Measurements from ENCODE around the gene ENOSF1.
"Not testable (repeated sequence)": the region's sequence is repeated elsewhere in the genome, so short reads cannot be mapped to it uniquely, and the experiment has no call there.

The ENOSF1 gene, protein sequence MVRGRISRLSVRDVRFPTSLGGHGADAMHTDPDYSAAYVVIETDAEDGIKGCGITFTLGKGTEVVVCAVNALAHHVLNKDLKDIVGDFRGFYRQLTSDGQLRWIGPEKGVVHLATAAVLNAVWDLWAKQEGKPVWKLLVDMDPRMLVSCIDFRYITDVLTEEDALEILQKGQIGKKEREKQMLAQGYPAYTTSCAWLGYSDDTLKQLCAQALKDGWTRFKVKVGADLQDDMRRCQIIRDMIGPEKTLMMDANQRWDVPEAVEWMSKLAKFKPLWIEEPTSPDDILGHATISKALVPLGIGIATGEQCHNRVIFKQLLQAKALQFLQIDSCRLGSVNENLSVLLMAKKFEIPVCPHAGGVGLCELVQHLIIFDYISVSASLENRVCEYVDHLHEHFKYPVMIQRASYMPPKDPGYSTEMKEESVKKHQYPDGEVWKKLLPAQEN

DNA sequence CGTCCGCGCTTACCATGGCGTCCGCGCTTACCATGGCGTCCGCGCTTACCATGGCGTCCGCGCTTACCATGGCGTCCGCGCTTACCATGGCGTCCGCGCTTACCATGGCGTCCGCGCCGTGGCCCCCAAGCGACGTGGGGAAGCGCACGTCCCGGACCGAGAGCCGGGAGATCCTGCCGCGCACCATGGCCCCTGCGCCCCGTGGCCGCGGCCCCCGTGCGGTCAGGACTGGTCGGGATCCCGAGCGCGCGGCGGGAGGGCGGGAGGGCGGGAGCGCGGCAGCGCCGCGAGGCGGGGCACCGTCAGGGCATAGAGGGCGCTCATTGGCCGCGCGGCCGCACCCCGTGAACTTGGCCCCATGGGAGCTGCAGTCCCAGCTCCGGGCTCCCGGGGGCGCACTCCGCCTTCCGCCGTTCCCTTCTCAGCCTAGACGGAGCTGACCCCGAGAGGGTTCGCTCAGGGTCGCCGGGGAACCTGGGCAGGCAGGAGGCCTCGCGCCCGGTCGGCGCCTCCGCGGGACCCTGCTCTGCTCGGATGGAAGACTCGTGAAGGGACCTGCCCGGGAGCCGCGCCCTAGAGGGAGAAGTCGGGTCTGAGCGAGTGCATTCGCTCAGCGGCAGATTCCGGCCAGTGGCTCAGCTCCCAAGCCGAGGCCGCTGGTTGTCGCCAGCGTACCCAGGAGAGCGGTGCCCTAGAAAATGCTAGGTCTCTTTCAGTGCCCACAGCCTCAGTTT, at the start of gene ENOSF1:
ENOSF1 (minus strand) TSS at position 230 of the 734 bp plus-strand sequence; CDS start at position 187, 43 bp downstream.
- H3K9me3 ChIP-seq (ENCODE audit: control insufficient read depth, insufficient read depth, low read length) = 0 out of 2 replicates have a peak, but pooled peaks cover 2% of the 10 kb centered on the region
- peak within 1 kb of the TSS; percentile 89 for H3K4me3 ChIP-seq (ENCODE audit: low read depth, low read length)
- peaks cover 9% of the 10 kb centered on the region; the same call in 1 of the 2 replicates for H3K36me3 ChIP-seq (ENCODE audit: control insufficient read depth, insufficient read depth, low read length)
- no peaks in the 10 kb centered on the region for H3K27me3 ChIP-seq (ENCODE audit: control insufficient read depth, insufficient read depth, low read length)
- peak within 1 kb of the TSS; percentile 93 for H3K27ac ChIP-seq (ENCODE audit: low read depth, low read length)
- peak within 1 kb of the TSS; percentile 83 for H3K9ac ChIP-seq (ENCODE audit: low read depth, low read length)
- 0 out of 2 replicates have a peak, but pooled peaks cover 5% of the 10 kb centered on the region for H3K4me1 ChIP-seq (ENCODE audit: control insufficient read depth, insufficient read depth, low read length)

DNA sequence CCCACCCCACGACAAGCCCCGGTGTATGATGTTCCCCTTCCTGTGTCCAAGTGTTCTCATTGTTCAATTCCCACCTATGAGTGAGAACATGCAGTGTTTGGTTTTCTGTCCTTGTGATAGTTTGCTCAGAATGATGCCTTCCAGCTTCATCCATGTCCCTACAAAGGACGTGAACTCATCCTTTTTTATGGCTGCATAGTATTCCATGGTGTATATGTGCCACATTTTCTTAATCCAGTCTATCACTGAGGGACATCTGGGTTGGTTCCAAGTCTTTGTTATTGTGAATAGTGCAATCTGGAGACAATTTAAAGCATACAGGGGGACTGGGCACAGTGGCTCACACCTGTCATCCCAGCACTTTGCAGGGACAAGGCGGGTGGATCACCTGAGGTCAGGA, 47.4 kb upstream of the ENOSF1 start:
- peaks cover 13% of the 10 kb centered on the region for H3K36me3 ChIP-seq (ENCODE audit: control insufficient read depth, insufficient read depth, low read length)
- not testable (repeated sequence) for H3K9me3 ChIP-seq (ENCODE audit: control insufficient read depth, insufficient read depth, low read length); H3K4me3 ChIP-seq (ENCODE audit: low read depth, low read length); H3K27ac ChIP-seq (ENCODE audit: low read depth, low read length); H3K9ac ChIP-seq (ENCODE audit: low read depth, low read length); H3K4me1 ChIP-seq (ENCODE audit: control insufficient read depth, insufficient read depth, low read length); H3K27me3 ChIP-seq (ENCODE audit: control insufficient read depth, insufficient read depth, low read length)

DNA sequence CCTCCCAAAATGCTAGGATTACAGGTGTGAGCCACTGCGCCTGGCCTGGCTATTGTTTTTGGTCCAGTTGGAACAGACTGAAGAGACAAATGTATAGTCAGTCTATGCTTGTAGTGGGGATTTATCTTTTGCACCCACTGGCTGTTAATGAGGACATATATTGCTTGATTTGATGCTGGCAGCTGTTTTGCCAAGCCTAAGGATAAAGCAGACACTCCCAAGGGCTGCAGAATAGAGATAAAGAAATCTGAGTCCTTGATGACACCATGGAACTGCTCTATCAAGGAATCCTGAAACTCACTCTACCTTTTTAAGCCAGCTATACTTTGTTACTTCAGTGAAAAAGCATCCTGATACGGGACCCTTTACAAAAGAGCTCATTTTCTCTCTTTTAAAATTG, 43.1 kb upstream of the ENOSF1 start:
- H3K36me3 ChIP-seq (ENCODE audit: control insufficient read depth, insufficient read depth, low read length) = peaks cover 39% of the 10 kb centered on the region
- no peak overlapping the region for H3K4me3 ChIP-seq (ENCODE audit: low read depth, low read length)
- H3K9me3 ChIP-seq (ENCODE audit: control insufficient read depth, insufficient read depth, low read length) = no peaks in the 10 kb centered on the region
- no peak overlapping the region for H3K27ac ChIP-seq (ENCODE audit: low read depth, low read length)
- H3K9ac ChIP-seq (ENCODE audit: low read depth, low read length) = no peak overlapping the region
- no peaks in the 10 kb centered on the region for H3K27me3 ChIP-seq (ENCODE audit: control insufficient read depth, insufficient read depth, low read length)
- H3K4me1 ChIP-seq (ENCODE audit: control insufficient read depth, insufficient read depth, low read length) = no peaks in the 10 kb centered on the region

GRCh38 chr18:754656-755055, 42.2 kb upstream of the ENOSF1 start:
- Histone ChIP-seq H3K27ac (ENCODE audit: low read depth, low read length) (no peak overlapping the region), H3K4me3 (ENCODE audit: low read depth, low read length) (no peak overlapping the region), H3K4me1 (ENCODE audit: control insufficient read depth, insufficient read depth, low read length) (no peaks in the 10 kb centered on the region), H3K9ac (ENCODE audit: low read depth, low read length) (no peak overlapping the region), H3K36me3 (ENCODE audit: control insufficient read depth, insufficient read depth, low read length) (peaks cover 44% of the 10 kb centered on the region), H3K27me3 (ENCODE audit: control insufficient read depth, insufficient read depth, low read length) (no peaks in the 10 kb centered on the region), H3K9me3 (ENCODE audit: control insufficient read depth, insufficient read depth, low read length) (no peaks in the 10 kb centered on the region)

DNA sequence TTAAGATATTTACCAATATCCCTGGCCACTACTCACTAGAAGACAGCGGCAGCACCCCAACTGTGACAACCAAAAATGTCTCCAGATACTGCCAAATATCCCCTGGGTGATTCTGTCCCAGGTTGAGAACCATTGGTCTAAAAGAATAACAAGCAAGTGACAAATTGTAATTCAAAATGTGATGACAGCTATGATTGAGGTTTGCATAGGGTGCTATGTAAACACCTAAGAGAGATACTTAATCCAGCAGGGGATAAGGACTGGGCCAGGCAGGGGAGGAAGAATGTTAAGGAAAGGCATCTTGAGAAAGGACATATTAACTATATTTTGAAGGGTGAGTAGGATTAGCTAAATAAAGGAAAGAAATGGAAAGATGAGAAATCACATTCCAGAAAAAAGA, 38.0 kb upstream of the ENOSF1 start:
- no peaks in the 10 kb centered on the region for H3K9me3 ChIP-seq (ENCODE audit: control insufficient read depth, insufficient read depth, low read length)
- no peak overlapping the region for H3K4me3 ChIP-seq (ENCODE audit: low read depth, low read length)
- no peak overlapping the region for H3K9ac ChIP-seq (ENCODE audit: low read depth, low read length)
- H3K36me3 ChIP-seq (ENCODE audit: control insufficient read depth, insufficient read depth, low read length) = peaks cover 63% of the 10 kb centered on the region
- H3K27me3 ChIP-seq (ENCODE audit: control insufficient read depth, insufficient read depth, low read length) = no peaks in the 10 kb centered on the region
- no peak overlapping the region for H3K27ac ChIP-seq (ENCODE audit: low read depth, low read length)
- H3K4me1 ChIP-seq (ENCODE audit: control insufficient read depth, insufficient read depth, low read length) = no peaks in the 10 kb centered on the region

DNA sequence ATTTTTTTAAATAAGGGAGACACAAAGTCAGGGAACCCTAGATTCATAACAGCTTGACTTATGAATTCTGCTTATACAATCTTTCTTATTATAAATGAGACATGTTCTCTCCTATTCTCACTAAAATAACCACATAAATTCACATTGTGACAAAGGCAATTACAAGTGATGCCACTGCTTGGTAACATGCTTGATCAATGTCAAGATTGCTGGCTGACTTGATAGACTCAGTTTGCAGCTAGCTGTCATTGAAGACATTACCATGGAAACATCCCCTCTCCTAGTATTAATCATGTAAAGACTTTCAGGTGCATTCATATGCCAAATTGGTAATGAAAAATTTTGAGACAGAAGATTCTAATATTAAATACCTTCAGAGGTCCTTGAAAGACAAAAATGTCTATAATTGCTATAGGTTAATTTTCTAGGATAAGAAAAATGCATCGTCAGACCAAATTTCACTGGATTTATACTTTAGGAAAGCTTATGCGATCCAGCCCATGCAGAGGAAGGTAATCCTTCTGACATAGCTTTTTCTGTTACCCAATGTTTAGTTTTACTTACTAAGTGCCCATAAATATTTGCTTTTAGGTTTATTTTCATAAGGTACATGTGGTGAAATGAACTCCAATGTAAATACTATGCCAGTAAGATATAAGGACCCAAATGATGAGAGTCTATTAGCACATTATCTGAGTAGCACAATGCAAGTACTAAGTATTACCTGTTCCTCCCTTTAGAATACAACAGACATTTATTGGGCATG, 32.6 kb upstream of the ENOSF1 start:
- Histone ChIP-seq H3K4me1 (ENCODE audit: control insufficient read depth, insufficient read depth, low read length) (no peaks in the 10 kb centered on the region), H3K9ac (ENCODE audit: low read depth, low read length) (no peak overlapping the region), H3K9me3 (ENCODE audit: control insufficient read depth, insufficient read depth, low read length) (no peaks in the 10 kb centered on the region), H3K4me3 (ENCODE audit: low read depth, low read length) (no peak overlapping the region), H3K27ac (ENCODE audit: low read depth, low read length) (no peak overlapping the region), H3K36me3 (ENCODE audit: control insufficient read depth, insufficient read depth, low read length) (peaks cover 68% of the 10 kb centered on the region), H3K27me3 (ENCODE audit: control insufficient read depth, insufficient read depth, low read length) (no peaks in the 10 kb centered on the region)

DNA sequence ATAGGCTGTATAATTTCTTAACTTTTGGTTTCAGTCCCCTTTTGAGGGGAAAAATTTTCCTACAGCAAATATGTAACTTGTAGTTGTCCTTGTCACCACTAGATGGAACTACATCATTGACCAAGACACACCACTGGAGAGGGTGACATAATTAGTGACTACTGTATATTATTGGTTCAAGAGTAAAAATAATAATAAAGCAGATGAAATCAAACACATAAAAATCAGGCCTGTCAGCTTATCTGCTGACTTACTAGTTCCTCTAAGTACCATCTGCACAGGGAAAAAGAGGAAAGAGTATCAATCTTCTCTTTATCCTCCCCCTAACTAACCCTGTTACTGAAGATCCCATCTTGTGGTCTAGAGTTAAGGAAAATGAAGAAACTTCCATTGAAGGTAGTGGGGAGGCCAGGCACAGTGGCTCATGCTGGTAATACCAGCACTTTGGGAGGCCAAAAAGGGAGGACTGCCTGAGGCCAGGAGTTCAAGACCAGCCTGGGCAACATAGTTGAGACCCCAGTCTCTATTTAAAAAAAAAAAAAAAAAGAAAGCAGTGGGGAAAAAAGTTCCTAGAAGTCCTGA, 29.6 kb upstream of the ENOSF1 start:
- no peaks in the 10 kb centered on the region for H3K27me3 ChIP-seq (ENCODE audit: control insufficient read depth, insufficient read depth, low read length)
- no peaks in the 10 kb centered on the region for H3K9me3 ChIP-seq (ENCODE audit: control insufficient read depth, insufficient read depth, low read length)
- H3K4me3 ChIP-seq (ENCODE audit: low read depth, low read length) = no peak overlapping the region
- H3K4me1 ChIP-seq (ENCODE audit: control insufficient read depth, insufficient read depth, low read length) = no peaks in the 10 kb centered on the region
- H3K27ac ChIP-seq (ENCODE audit: low read depth, low read length) = no peak overlapping the region
- H3K9ac ChIP-seq (ENCODE audit: low read depth, low read length) = no peak overlapping the region
- H3K36me3 ChIP-seq (ENCODE audit: control insufficient read depth, insufficient read depth, low read length) = peaks cover 82% of the 10 kb centered on the region

DNA sequence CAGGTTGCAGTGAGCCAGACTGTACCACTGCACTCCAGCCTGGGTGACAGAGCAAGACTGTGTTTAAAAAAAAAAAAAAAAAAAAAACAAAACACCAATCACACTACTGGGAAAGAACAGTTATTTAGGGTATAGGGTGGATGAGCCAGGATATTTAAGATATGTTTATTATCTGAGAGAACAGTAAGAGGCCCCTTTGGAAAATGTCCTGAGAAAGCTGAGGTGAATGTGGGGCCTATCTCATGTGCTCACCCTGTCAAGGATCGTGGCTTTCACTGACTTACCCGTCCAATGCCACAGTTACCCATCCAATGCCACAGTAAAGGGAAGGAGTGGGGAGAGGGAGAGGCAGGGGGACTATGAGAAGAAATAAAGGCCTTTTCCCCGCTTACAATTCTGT, 19.9 kb upstream of the ENOSF1 start:
- Histone ChIP-seq H3K4me1 (ENCODE audit: control insufficient read depth, insufficient read depth, low read length) (peaks cover 6% of the 10 kb centered on the region; the same call in 1 of the 2 replicates), H3K36me3 (ENCODE audit: control insufficient read depth, insufficient read depth, low read length) (peaks cover 41% of the 10 kb centered on the region), H3K9me3 (ENCODE audit: control insufficient read depth, insufficient read depth, low read length) (no peaks in the 10 kb centered on the region), H3K9ac (ENCODE audit: low read depth, low read length) (no peak overlapping the region), H3K27me3 (ENCODE audit: control insufficient read depth, insufficient read depth, low read length) (no peaks in the 10 kb centered on the region), H3K27ac (ENCODE audit: low read depth, low read length) (no peak overlapping the region), H3K4me3 (ENCODE audit: low read depth, low read length) (no peak overlapping the region)

DNA sequence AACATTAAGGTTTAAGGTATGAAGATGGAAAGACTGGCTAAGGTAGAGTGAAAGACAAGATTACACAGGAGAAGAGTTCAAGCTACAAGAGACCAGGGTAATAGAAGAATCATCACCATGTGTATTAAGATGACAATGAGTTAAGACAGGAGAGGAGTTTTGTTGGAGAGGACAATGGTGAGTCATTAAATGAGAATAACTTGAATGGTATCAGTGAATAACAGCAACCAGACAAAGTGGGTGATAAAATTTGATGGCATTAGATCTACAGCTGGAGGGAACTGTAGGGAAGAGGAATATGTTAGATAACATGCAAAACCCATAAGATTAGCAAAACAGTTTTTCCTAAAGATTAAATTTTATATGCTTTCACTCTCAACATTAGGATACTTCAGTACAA, 18.8 kb upstream of the ENOSF1 start:
- H3K36me3 ChIP-seq (ENCODE audit: control insufficient read depth, insufficient read depth, low read length) = peaks cover 31% of the 10 kb centered on the region

GRCh38 chr18:730692-731091, 18.3 kb upstream of the ENOSF1 start:
- Histone ChIP-seq H3K9me3 (ENCODE audit: control insufficient read depth, insufficient read depth, low read length) (no peaks in the 10 kb centered on the region), H3K27me3 (ENCODE audit: control insufficient read depth, insufficient read depth, low read length) (no peaks in the 10 kb centered on the region), H3K4me3 (ENCODE audit: low read depth, low read length) (no peak overlapping the region), H3K9ac (ENCODE audit: low read depth, low read length) (no peak overlapping the region), H3K36me3 (ENCODE audit: control insufficient read depth, insufficient read depth, low read length) (peaks cover 26% of the 10 kb centered on the region), H3K27ac (ENCODE audit: low read depth, low read length) (no peak overlapping the region), H3K4me1 (ENCODE audit: control insufficient read depth, insufficient read depth, low read length) (peaks cover 6% of the 10 kb centered on the region; the same call in 1 of the 2 replicates)

More for the DNA sequence above, 18.8 kb upstream of the ENOSF1 start:
- Histone ChIP-seq H3K27me3 (ENCODE audit: control insufficient read depth, insufficient read depth, low read length) (no peaks in the 10 kb centered on the region), H3K4me3 (ENCODE audit: low read depth, low read length) (no peak overlapping the region), H3K9me3 (ENCODE audit: control insufficient read depth, insufficient read depth, low read length) (no peaks in the 10 kb centered on the region), H3K4me1 (ENCODE audit: control insufficient read depth, insufficient read depth, low read length) (peaks cover 6% of the 10 kb centered on the region; the same call in 1 of the 2 replicates), H3K27ac (ENCODE audit: low read depth, low read length) (no peak overlapping the region), H3K9ac (ENCODE audit: low read depth, low read length) (no peak overlapping the region)

Measured in HUES48 (cell line).